ENCODE data around the gene PERCC1. TPM values are rescaled to one million over a fixed set of nuclear protein-coding genes. Genes with fewer than 3 reads are reported as not detected.

PERCC1 gene
- total RNA-seq, 1 experiment from 2014 or later: not detected

- no peak for TF ChIP-seq CTCF (IDR thresholded peaks at IDR 0.05; ENCODE audit: unreplicated experiment)
- intact Hi-C loops (cut with micrococcal nuclease; ENCODE audit: unreplicated experiment): no loop called here
- DNase-seq: no peak
- no peak overlapping the region for H3K27ac Mint-ChIP-seq (ENCODE audit: unreplicated experiment)
- no peak overlapping the region for H3K4me3 Mint-ChIP-seq (ENCODE audit: low read depth, unreplicated experiment)
- peaks cover 12% of the 10 kb centered on the region for H3K36me3 Mint-ChIP-seq (ENCODE audit: insufficient read depth, unreplicated experiment)
- no peaks in the 10 kb centered on the region for H3K27me3 Mint-ChIP-seq (ENCODE audit: unreplicated experiment)
- CTCF ChIA-PET: no interaction called here
- BruUV-seq (replicated peaks): no TSS peak
- no peaks in the 10 kb centered on the region for H3K9me3 Mint-ChIP-seq (ENCODE audit: low read depth, unreplicated experiment)
- H3K4me1 Mint-ChIP-seq (ENCODE audit: low read depth, unreplicated experiment): no peaks in the 10 kb centered on the region
These were observed 37.2 kb upstream of the PERCC1 start for GRCh38 chr16:1393613-1394176.

- no peak overlapping the region for H3K4me3 Mint-ChIP-seq (ENCODE audit: low read depth, unreplicated experiment)
- no peak for DNase-seq
- TF ChIP-seq CTCF (IDR thresholded peaks at IDR 0.05; ENCODE audit: unreplicated experiment): no peak
- H3K27me3 Mint-ChIP-seq (ENCODE audit: unreplicated experiment): no peaks in the 10 kb centered on the region
- intact Hi-C loops (cut with micrococcal nuclease; ENCODE audit: unreplicated experiment): no loop called here
- H3K4me1 Mint-ChIP-seq (ENCODE audit: low read depth, unreplicated experiment): no peaks in the 10 kb centered on the region
- no TSS peak for BruUV-seq (replicated peaks)
- H3K9me3 Mint-ChIP-seq (ENCODE audit: low read depth, unreplicated experiment): no peaks in the 10 kb centered on the region
- CTCF ChIA-PET: no interaction called here
- H3K36me3 Mint-ChIP-seq (ENCODE audit: insufficient read depth, unreplicated experiment): peaks cover 18% of the 10 kb centered on the region
- no peak overlapping the region for H3K27ac Mint-ChIP-seq (ENCODE audit: unreplicated experiment)
These were observed 36.4 kb upstream of the PERCC1 start for GRCh38 chr16:1394367-1394951.

- CTCF ChIA-PET: no interaction called here
- BruUV-seq (replicated peaks): no TSS peak
- Mint-ChIP-seq H3K36me3 (ENCODE audit: insufficient read depth, unreplicated experiment) (peaks cover 18% of the 10 kb centered on the region), H3K27me3 (ENCODE audit: unreplicated experiment) (no peaks in the 10 kb centered on the region), H3K27ac (ENCODE audit: unreplicated experiment) (no peak overlapping the region), H3K9me3 (ENCODE audit: low read depth, unreplicated experiment) (no peaks in the 10 kb centered on the region), H3K4me1 (ENCODE audit: low read depth, unreplicated experiment) (no peaks in the 10 kb centered on the region), H3K4me3 (ENCODE audit: low read depth, unreplicated experiment) (no peak overlapping the region)
- no peak for DNase-seq
- no peak for TF ChIP-seq CTCF (IDR thresholded peaks at IDR 0.05; ENCODE audit: unreplicated experiment)
- intact Hi-C loops (cut with micrococcal nuclease; ENCODE audit: unreplicated experiment): no loop called here
These were observed 35.3 kb upstream of the PERCC1 start for GRCh38 chr16:1395444-1396031.

- TF ChIP-seq CTCF (IDR thresholded peaks at IDR 0.05; ENCODE audit: unreplicated experiment): no peak
- intact Hi-C loops (cut with micrococcal nuclease; ENCODE audit: unreplicated experiment): no loop called here
- BruUV-seq (replicated peaks): no TSS peak
These were observed 33.1 kb upstream of the PERCC1 start for GRCh38 chr16:1397779-1398178.

More at GRCh38 chr16:1397779-1398178, 33.1 kb upstream of the PERCC1 start:
- no peak overlapping the region for H3K4me3 Mint-ChIP-seq (ENCODE audit: low read depth, unreplicated experiment)
- H3K36me3 Mint-ChIP-seq (ENCODE audit: insufficient read depth, unreplicated experiment): peaks cover 23% of the 10 kb centered on the region
- no peaks in the 10 kb centered on the region for H3K4me1 Mint-ChIP-seq (ENCODE audit: low read depth, unreplicated experiment)
- no peak overlapping the region for H3K27ac Mint-ChIP-seq (ENCODE audit: unreplicated experiment)
- no peaks in the 10 kb centered on the region for H3K27me3 Mint-ChIP-seq (ENCODE audit: unreplicated experiment)
- no peak for DNase-seq
- no peaks in the 10 kb centered on the region for H3K9me3 Mint-ChIP-seq (ENCODE audit: low read depth, unreplicated experiment)
- CTCF ChIA-PET: no interaction called here
